Adipocyte (in vitro differentiated cells): ENCODE results near the gene SLC35B2.

Source experiments
- DNase-seq: peaks from one replicate; pipeline ENCODE4 v3.0.0-alpha.2; 2015; ENCODE audit warnings: low read depth
- H3K27me3 ChIP-seq: replicated peaks from 2 replicates; pipeline ENCODE4 v1.7.0; 2013; ENCODE audit warnings: mild to moderate bottlenecking, low read length, moderate library complexity; ENCODE audit not compliant: control insufficient read depth, insufficient read depth
- H3K36me3 ChIP-seq: 2 replicates; pipeline ENCODE4 v1.7.0; 2013; ENCODE audit warnings: low read length, mild to moderate bottlenecking, moderate library complexity; ENCODE audit not compliant: control insufficient read depth, insufficient read depth, severe bottlenecking
- H3K4me1 ChIP-seq: 2 replicates; pipeline ENCODE4 v1.7.0; 2013; ENCODE audit warnings: mild to moderate bottlenecking, low read length, moderate library complexity; ENCODE audit not compliant: control insufficient read depth, insufficient read depth
- H3K4me3 ChIP-seq: 2 replicates; pipeline ENCODE4 v1.7.0; 2013; ENCODE audit warnings: mild to moderate bottlenecking, low read length, moderate library complexity
- H3K9ac ChIP-seq: 2 replicates; pipeline ENCODE4 v1.7.0; 2013; ENCODE audit warnings: mild to moderate bottlenecking, low read length, moderate library complexity
- H3K9me3 ChIP-seq: 2 replicates; pipeline ENCODE4 v1.7.0; 2013; ENCODE audit warnings: mild to moderate bottlenecking, low read length, moderate library complexity; ENCODE audit not compliant: control insufficient read depth

SLC35B2 gene

GRCh38 chr6:44227148-44227793 lies 30.1 kb downstream of the SLC35B2 start:
- no peak for DNase-seq
- Histone ChIP-seq H3K27me3 (no peaks in the 10 kb centered on the region), H3K4me1 (peaks cover 67% of the 10 kb centered on the region), H3K9me3 (no peaks in the 10 kb centered on the region), H3K4me3 (no peak overlapping the region), H3K9ac (peak overlapping the region; percentile 25), H3K36me3 (peaks cover 20% of the 10 kb centered on the region)

GRCh38 chr6:44226368-44227147 lies 30.8 kb downstream of the SLC35B2 start:
- Histone ChIP-seq H3K27me3 (no peaks in the 10 kb centered on the region), H3K9ac (peak overlapping the region; percentile 48), H3K9me3 (no peaks in the 10 kb centered on the region), H3K4me3 (no peak overlapping the region), H3K4me1 (peaks cover 71% of the 10 kb centered on the region), H3K36me3 (peaks cover 13% of the 10 kb centered on the region)
- DNase-seq = no peak

- DNase-seq = no peak
- Histone ChIP-seq H3K4me1 (peaks cover 78% of the 10 kb centered on the region), H3K4me3 (no peak overlapping the region), H3K27me3 (no peaks in the 10 kb centered on the region), H3K9me3 (no peaks in the 10 kb centered on the region), H3K9ac (peak overlapping the region; percentile 48), H3K36me3 (peaks cover 10% of the 10 kb centered on the region)
These were observed 31.6 kb downstream of the SLC35B2 start for GRCh38 chr6:44225579-44226325.

GRCh38 chr6:44224965-44225305 lies 32.4 kb downstream of the SLC35B2 start:
- H3K4me3 ChIP-seq = no peak overlapping the region
- H3K9me3 ChIP-seq = no peaks in the 10 kb centered on the region
- DNase-seq = no peak
- no peaks in the 10 kb centered on the region for H3K27me3 ChIP-seq
- H3K36me3 ChIP-seq = peaks cover 4% of the 10 kb centered on the region
- peaks cover 75% of the 10 kb centered on the region for H3K4me1 ChIP-seq
- H3K9ac ChIP-seq = no peak overlapping the region

- no peaks in the 10 kb centered on the region for H3K27me3 ChIP-seq
- peak overlapping the region; percentile 63 for H3K9ac ChIP-seq
- H3K36me3 ChIP-seq = no peaks in the 10 kb centered on the region
- DNase-seq = peak; percentile 26
- H3K9me3 ChIP-seq = no peaks in the 10 kb centered on the region
- H3K4me1 ChIP-seq = peaks cover 70% of the 10 kb centered on the region
- H3K4me3 ChIP-seq = peak overlapping the region; percentile 77
These were observed 33.0 kb downstream of the SLC35B2 start for GRCh38 chr6:44224029-44224964.

- peak; percentile 80 for DNase-seq
- H3K27me3 ChIP-seq = no peaks in the 10 kb centered on the region
- peak within 1 kb of the TSS; percentile 80 for H3K4me3 ChIP-seq
- no peaks in the 10 kb centered on the region for H3K36me3 ChIP-seq
- no peaks in the 10 kb centered on the region for H3K9me3 ChIP-seq
- H3K9ac ChIP-seq = peak within 1 kb of the TSS; percentile 68
- H3K4me1 ChIP-seq = peaks cover 69% of the 10 kb centered on the region
These were observed 33.9 kb downstream of the SLC35B2 start, which contains the start of gene SLC29A1 for GRCh38 chr6:44223319-44224028. Gene SLC29A1 (plus strand): TSS chr6:44223595. CDS start chr6:44227314, 3,719 bp downstream.

- Histone ChIP-seq H3K36me3 (no peaks in the 10 kb centered on the region), H3K4me3 (peak overlapping the region; percentile 80), H3K4me1 (peaks cover 69% of the 10 kb centered on the region), H3K9me3 (no peaks in the 10 kb centered on the region), H3K9ac (peak overlapping the region; percentile 68), H3K27me3 (no peaks in the 10 kb centered on the region)
- no peak for DNase-seq
These were observed 34.6 kb downstream of the SLC35B2 start for GRCh38 chr6:44222486-44223318.

- Histone ChIP-seq H3K9ac (peak overlapping the region; percentile 60), H3K36me3 (no peaks in the 10 kb centered on the region), H3K4me3 (peak overlapping the region; percentile 80), H3K4me1 (peaks cover 69% of the 10 kb centered on the region), H3K27me3 (no peaks in the 10 kb centered on the region), H3K9me3 (no peaks in the 10 kb centered on the region)
- DNase-seq = no peak
These were observed 35.4 kb downstream of the SLC35B2 start for GRCh38 chr6:44221961-44222335.

GRCh38 chr6:44221291-44221960 lies 35.9 kb downstream of the SLC35B2 start:
- Histone ChIP-seq H3K27me3 (no peaks in the 10 kb centered on the region), H3K9me3 (no peaks in the 10 kb centered on the region), H3K9ac (peak overlapping the region; percentile 60), H3K4me3 (peak overlapping the region; percentile 68), H3K36me3 (no peaks in the 10 kb centered on the region), H3K4me1 (peaks cover 69% of the 10 kb centered on the region)
- peak; percentile 84 for DNase-seq
